Mesenchymal stem cell (in vitro differentiated cells and primary cell): ENCODE results near the gene CD63. TPM values are rescaled to one million over a fixed set of nuclear protein-coding genes. Genes with fewer than 3 reads are reported as not detected.

Experiments used
- DNase-seq: peaks from one replicate; pipeline ENCODE4 v3.0.0-alpha.2; 2013
- H2AFZ ChIP-seq: one replicate; pipeline ENCODE4 v1.6.1; 2013; ENCODE audit warnings: low read depth, mild to moderate bottlenecking, control low read depth, inconsistent platforms, low read length, moderate library complexity
- H2AK5ac ChIP-seq: 2 replicates; pipeline ENCODE4 v1.6.1; 2013; ENCODE audit warnings: low read length, moderate library complexity, mild to moderate bottlenecking, inconsistent platforms; ENCODE audit not compliant: severe bottlenecking
- H2BK120ac ChIP-seq: one replicate; pipeline ENCODE4 v1.6.1; 2013; ENCODE audit warnings: low read depth, mild to moderate bottlenecking, inconsistent platforms, low read length, moderate library complexity
- H2BK12ac ChIP-seq, 2 experiments: one replicate each; pipeline ENCODE4 v1.6.1; 2013; ENCODE audit warnings: inconsistent platforms in 2 of 2, low read length in 2 of 2, mild to moderate bottlenecking in 2 of 2, moderate library complexity in 2 of 2, control low read depth in 1 of 2
- H2BK15ac ChIP-seq: one replicate; pipeline ENCODE4 v1.6.1; 2013; ENCODE audit warnings: mild to moderate bottlenecking, low read depth, inconsistent platforms; ENCODE audit not compliant: poor library complexity, severe bottlenecking
- H2BK5ac ChIP-seq: 2 replicates; pipeline ENCODE4 v1.6.1; 2013; ENCODE audit warnings: low read depth, mild to moderate bottlenecking, low read length, control low read depth, inconsistent platforms; ENCODE audit not compliant: poor library complexity, severe bottlenecking
- H3K14ac ChIP-seq, 2 experiments: one replicate each; pipeline ENCODE4 v1.6.1; 2013; ENCODE audit warnings: inconsistent platforms in 2 of 2, low read length in 2 of 2, control low read depth in 1 of 2, mild to moderate bottlenecking in 1 of 2, moderate library complexity in 1 of 2
- H3K18ac ChIP-seq, 2 experiments: one replicate each; pipeline ENCODE4 v1.6.1; 2013; ENCODE audit warnings: inconsistent platforms in 2 of 2, low read length in 2 of 2, control low read depth in 1 of 2, low read depth in 1 of 2, mild to moderate bottlenecking in 1 of 2
- H3K23ac ChIP-seq, 2 experiments: one replicate each; pipeline ENCODE4 v1.6.1; 2013; ENCODE audit warnings: inconsistent platforms in 2 of 2, low read length in 2 of 2, mild to moderate bottlenecking in 2 of 2, moderate library complexity in 2 of 2, control low read depth in 1 of 2
- H3K27ac ChIP-seq: 2 replicates; pipeline ENCODE4 v1.5.1; 2013; ENCODE audit warnings: mild to moderate bottlenecking, moderate library complexity, low read length, control low read depth, inconsistent platforms; ENCODE audit not compliant: poor library complexity, severe bottlenecking
- H3K27me3 ChIP-seq, 2 experiments: 2 replicates each; pipeline versions ENCODE4 v1.6.1 to v1.7.0; 2013; ENCODE audit warnings: low read length in 2 of 2, mild to moderate bottlenecking in 2 of 2, moderate library complexity in 2 of 2, control low read depth in 1 of 2, inconsistent platforms in 1 of 2; ENCODE audit not compliant: control insufficient read depth in 1 of 2, insufficient read depth in 1 of 2
- H3K36me3 ChIP-seq, 2 experiments: 2 replicates each; pipeline versions ENCODE4 v1.6.1 to v1.7.0; 2013; ENCODE audit warnings: low read length in 2 of 2, control low read depth in 1 of 2, inconsistent platforms in 1 of 2, low read depth in 1 of 2, mild to moderate bottlenecking in 1 of 2; ENCODE audit not compliant: insufficient read depth in 2 of 2, control insufficient read depth in 1 of 2
- H3K4ac ChIP-seq, 2 experiments: one replicate each; pipeline ENCODE4 v1.6.1; 2013; ENCODE audit warnings: inconsistent platforms in 2 of 2, low read length in 2 of 2, mild to moderate bottlenecking in 2 of 2, moderate library complexity in 2 of 2, control low read depth in 1 of 2, low read depth in 1 of 2
- H3K4me1 ChIP-seq: 2 replicates; pipeline ENCODE4 v1.6.1; 2013; ENCODE audit warnings: low read depth, low read length, control low read depth; ENCODE audit not compliant: control insufficient read depth, insufficient read depth
- H3K4me2 ChIP-seq: 2 replicates; pipeline ENCODE4 v1.6.1; 2013; ENCODE audit warnings: low read length, mild to moderate bottlenecking, inconsistent platforms; ENCODE audit not compliant: poor library complexity, severe bottlenecking
- H3K4me3 ChIP-seq, 2 experiments: 2 replicates each; pipeline versions ENCODE4 v1.5.1 to v1.7.0; 2013; ENCODE audit warnings: low read length in 2 of 2, mild to moderate bottlenecking in 2 of 2, control low read depth in 1 of 2, low read depth in 1 of 2; ENCODE audit not compliant: insufficient read depth in 1 of 2
- H3K79me1 ChIP-seq: replicated peaks from 2 replicates; pipeline ENCODE4 v1.6.1; 2013; ENCODE audit warnings: mild to moderate bottlenecking, control low read depth, low read length, inconsistent platforms; ENCODE audit not compliant: poor library complexity, severe bottlenecking
- H3K9ac ChIP-seq: 2 replicates; pipeline ENCODE4 v1.7.0; 2013; ENCODE audit warnings: mild to moderate bottlenecking, low read length, moderate library complexity
- H3K9me3 ChIP-seq: 2 replicates; pipeline ENCODE4 v1.7.0; 2013; ENCODE audit warnings: mild to moderate bottlenecking, low read length; ENCODE audit not compliant: control insufficient read depth
- H4K8ac ChIP-seq: one replicate; pipeline ENCODE4 v1.6.1; 2013; ENCODE audit warnings: inconsistent platforms, mild to moderate bottlenecking, low read length, moderate library complexity
- H4K91ac ChIP-seq: one replicate; pipeline ENCODE4 v1.6.1; 2013; ENCODE audit warnings: mild to moderate bottlenecking, low read length, inconsistent platforms
- WGBS: methylation state at CpG from one replicate; pipeline ENCODE4 v1.1.7; 2013; ENCODE audit warnings: mixed read lengths; 5-methylcytosine and 5-hydroxymethylcytosine counted together
- small RNA-seq: library from polyadenylated mRNA; stranded (forward); fragments of <200 nt; extraction: miRNeasy Mini kit (QIAGEN cat#:217004); gene quantifications from one replicate; pipeline ENCODE3, GENCODE V24; 2013; ENCODE audit warnings: low read depth

Gene CD63

GRCh38 chr12:55676707-55677106 lies 52.1 kb downstream of the CD63 start:
- Histone ChIP-seq H3K9me3 (no peaks in the 10 kb centered on the region), H2AFZ (no peak overlapping the region), H3K4me2 (no peak overlapping the region), H3K4ac (no peak overlapping the region), H2AK5ac (no peak overlapping the region), H2BK120ac (no peak overlapping the region), H3K4me3 (no peak overlapping the region), H2BK5ac (no peak overlapping the region), H2BK12ac (no peak overlapping the region), H3K9ac (no peak overlapping the region), H3K4me1 (peaks cover 5% of the 10 kb centered on the region), H3K79me1 (no peaks in the 10 kb centered on the region), H3K23ac (no peak overlapping the region), H4K91ac (no peak overlapping the region), H3K27ac (no peak overlapping the region), H3K27me3 (peaks cover 0 to 19% of the 10 kb centered on the region in 2 experiments), H3K36me3 (no peaks in the 10 kb centered on the region), H4K8ac (no peak overlapping the region), H3K14ac (no peak overlapping the region), H2BK15ac (no peak overlapping the region), H3K18ac (no peak overlapping the region)
- 94% methylated on average over 4 of the region's 6 CpGs for WGBS
- no peak for DNase-seq

GRCh38 chr12:55675666-55676065 lies 53.1 kb downstream of the CD63 start:
- Histone ChIP-seq H3K36me3 (no peaks in the 10 kb centered on the region), H3K27ac (no peak overlapping the region), H3K14ac (no peak overlapping the region), H2AK5ac (no peak overlapping the region), H2BK15ac (no peak overlapping the region), H3K9ac (no peak overlapping the region), H3K79me1 (no peaks in the 10 kb centered on the region), H3K23ac (no peak overlapping the region), H4K8ac (no peak overlapping the region), H2BK120ac (no peak overlapping the region), H2AFZ (no peak overlapping the region), H3K4me2 (no peak overlapping the region), H3K27me3 (peaks cover 0 to 11% of the 10 kb centered on the region in 2 experiments), H3K4ac (no peak overlapping the region), H3K18ac (no peak overlapping the region), H3K4me1 (no peaks in the 10 kb centered on the region), H2BK12ac (no peak overlapping the region), H4K91ac (no peak overlapping the region), H3K4me3 (no peak overlapping the region), H2BK5ac (no peak overlapping the region), H3K9me3 (no peaks in the 10 kb centered on the region)
- 74% methylated on average over 8 of the region's 8 CpGs for WGBS
- no peak for DNase-seq

Small RNAs within 50 kb of the gene (small RNA-seq; reads per million reads assigned to genes)
- gene AC009779.1 (not detected), gene RF00017 (not detected)
